ENCODE data around the gene EEF1A1.
"Not testable (repeated sequence)": the region's sequence is repeated elsewhere in the genome, so short reads cannot be mapped to it uniquely, and the experiment has no call there.

EEF1A1 gene

DNA sequence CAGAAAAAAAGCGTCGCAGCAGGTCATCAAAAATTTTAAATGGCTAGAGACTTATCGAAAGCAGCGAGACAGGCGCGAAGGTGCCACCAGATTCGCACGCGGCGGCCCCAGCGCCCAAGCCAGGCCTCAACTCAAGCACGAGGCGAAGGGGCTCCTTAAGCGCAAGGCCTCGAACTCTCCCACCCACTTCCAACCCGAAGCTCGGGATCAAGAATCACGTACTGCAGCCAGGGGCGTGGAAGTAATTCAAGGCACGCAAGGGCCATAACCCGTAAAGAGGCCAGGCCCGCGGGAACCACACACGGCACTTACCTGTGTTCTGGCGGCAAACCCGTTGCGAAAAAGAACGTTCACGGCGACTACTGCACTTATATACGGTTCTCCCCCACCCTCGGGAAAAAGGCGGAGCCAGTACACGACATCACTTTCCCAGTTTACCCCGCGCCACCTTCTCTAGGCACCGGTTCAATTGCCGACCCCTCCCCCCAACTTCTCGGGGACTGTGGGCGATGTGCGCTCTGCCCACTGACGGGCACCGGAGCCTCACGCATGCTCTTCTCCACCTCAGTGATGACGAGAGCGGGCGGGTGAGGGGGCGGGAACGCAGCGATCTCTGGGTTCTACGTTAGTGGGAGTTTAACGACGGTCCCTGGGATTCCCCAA is at the start of gene EEF1A1:
Gene EEF1A1 (minus strand): TSS at position 345 of the 663 bp plus-strand sequence. CDS start 1,006 bp downstream, outside the sequence.
- DNase-seq, result peak; percentile 97

DNA sequence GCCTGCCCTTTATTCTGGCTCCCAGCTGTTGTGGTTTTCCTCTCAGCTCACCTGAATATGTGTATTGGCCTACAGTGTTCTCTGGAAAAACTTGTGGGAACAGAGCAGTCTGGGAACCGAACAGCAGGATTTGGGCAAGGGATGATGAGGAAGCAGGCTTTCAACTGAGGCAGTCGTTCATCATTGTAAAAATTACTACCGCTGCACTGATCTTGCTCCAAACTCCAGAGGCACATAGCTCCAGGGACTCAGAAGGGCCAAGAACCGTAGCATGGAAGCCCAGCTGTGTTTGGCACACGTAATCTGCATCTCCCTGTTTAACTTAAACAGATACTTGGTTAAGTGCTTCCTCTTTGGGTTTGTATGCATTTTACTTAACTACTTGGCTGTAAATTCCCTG is 48.3 kb upstream of the EEF1A1 start:
- DNase-seq, result no peak

DNA sequence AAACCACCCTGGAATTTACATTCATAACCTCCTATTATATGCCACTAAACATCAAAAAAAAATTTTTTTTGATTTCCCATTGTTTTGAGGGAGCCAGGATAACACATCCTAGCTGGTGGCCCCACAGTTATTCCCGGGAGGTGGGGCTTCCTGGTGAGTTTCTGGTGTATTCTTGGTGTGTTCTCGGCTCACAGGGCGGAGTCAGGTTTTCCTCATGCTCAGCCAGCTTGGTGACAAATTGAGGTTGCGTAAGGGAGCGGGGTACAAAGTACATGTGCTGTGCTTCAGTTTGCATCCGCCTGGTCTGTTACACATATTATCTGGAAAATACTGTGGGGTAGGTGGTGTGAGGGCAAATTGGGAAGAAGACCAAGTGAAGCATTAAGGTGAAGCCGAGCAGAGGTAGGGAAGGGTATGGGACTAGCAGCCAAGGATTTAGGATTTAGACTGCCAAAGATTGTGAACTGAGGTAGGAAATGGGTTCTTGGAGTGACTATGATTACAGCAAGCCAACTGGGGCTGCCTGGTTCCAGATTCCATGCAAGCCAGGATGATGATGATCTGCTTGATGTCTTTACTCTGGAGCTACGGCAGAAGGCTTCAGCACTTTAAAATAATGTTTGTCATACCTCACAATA is 46.2 kb upstream of the EEF1A1 start:
- no peak for DNase-seq

DNA sequence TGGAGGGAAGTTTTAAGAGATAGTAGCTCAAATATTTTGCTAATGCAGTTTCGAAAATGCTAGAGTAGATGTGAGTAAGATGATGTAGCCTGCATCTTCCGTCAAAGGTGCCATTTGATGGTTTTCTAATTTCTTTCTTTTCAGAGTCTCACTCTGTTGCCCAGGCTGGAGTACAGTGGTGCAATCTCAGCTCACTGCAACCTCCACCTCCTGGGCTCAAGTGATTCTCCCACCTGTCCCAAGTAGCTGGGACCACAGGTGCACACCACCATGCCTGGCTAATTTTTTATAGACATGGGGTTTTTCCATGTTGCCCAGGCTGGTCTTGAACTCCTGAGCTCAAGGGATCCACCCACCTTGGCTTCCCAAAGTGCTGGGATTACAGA is 45.6 kb upstream of the EEF1A1 start:
- not testable (repeated sequence) for DNase-seq

DNA sequence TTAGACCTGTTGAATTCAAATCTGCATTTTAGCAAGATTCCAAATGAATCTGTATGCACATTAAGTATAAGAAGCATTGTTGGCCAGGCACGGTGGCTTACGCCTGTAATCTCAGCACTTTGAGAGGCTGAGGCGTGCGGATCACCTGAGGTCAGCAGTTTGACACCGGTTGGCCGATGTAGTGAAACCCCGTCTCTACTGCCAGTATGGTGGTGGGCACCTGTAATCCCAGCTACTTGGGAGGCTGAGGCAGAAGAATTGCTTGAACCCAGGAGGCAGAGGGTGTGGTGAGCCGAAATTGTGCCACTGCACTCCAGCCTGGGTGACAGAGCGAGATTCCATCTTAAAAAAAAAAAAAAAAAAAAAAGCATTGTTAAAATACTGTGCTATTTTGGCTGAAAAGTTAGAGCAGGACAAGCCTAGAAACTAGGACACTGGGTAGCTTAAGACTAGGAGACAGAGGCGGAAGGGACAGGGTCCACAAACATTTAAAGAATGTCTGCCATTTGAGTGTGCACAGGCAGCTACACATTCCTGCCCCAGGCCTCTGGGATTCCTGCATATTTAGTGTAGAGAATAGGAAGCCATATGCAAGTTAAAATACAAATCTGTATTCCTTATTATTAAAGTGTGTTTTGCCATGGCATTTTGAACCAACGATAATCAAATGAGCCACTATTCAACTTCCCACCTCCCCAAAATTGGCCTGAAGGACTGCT is 45.1 kb upstream of the EEF1A1 start:
- DNase-seq, result no peak

DNA sequence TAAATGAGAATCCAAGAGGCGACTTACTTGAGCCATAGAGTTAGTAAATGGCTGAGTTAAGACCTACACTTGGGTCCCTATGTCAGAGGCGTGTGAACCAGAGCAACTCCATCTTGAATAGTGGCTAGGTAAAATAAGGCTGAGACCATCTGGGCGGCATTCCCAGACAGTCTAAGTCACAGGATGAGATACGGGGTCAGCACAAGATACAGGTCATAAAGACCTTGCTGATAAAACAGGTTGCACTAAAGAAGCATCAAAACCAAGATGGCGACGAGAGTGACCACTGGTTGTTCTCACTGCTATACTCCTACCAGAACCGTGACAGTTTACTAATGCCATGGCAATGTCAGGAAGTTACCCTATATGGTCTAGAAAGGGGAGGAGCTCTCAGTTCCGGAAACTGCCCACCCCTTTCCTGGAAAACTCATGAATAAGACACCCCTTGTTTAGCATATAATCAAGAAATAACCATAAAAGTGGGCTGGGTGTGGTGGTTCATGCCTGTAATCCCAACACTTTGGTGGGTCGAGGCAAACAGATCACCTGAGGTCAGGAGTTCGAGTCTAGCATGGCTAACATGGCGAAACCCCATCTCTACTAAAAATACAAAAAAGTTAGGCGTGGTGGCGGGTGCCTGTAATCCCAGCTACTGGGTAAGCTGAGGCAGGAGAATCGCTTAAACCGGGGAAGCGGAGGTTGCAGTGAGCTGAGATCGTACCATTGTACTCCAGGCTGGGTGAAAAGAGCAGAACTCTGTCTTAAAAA is 43.9 kb upstream of the EEF1A1 start:
- no peak for DNase-seq

DNA sequence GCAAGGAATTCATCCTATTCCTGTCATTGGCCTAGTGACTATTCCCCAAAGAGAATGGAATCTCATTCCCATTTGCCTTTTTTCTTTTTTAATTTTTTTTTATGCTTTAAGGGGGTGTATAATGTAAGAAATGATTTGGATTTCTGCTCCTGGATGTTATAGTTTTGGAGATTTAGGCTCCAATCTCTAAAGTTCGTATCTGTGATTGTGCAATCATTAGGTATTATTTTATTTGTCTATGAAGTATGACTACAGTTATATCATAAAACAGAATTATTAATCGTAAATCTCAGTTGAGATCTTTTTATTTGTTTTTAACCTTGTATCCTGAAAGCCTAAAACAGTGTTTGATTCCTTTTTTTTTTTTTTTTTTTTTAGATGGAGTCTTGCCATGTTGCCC is 41.7 kb upstream of the EEF1A1 start:
- no peak for DNase-seq

DNA sequence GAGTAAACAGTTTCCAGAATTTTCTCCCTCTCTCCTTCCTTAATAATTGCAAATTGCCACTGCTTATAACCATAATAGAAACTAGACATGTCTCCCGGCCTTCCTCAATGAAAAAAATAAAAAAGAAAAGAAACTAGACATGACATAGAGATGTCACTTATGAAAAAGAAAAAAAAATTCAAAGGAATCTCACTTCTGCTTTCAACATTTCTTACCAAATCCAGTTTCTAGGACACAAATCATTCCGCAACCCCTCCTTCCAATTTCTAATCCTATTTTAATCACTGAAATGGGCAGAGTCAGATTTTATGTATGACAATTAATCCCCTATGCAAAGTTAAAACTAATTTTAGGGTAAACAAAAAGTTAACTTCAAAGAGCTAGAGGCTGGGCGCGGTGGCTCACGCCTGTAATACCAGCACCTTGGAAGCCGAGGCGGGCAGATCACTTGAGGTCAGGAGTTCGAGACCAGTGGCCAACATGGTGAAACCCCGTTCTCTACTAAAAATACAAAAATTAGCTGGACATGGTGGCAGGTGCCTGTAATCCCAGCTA is 40.1 kb upstream of the EEF1A1 start:
- no peak for DNase-seq

DNA sequence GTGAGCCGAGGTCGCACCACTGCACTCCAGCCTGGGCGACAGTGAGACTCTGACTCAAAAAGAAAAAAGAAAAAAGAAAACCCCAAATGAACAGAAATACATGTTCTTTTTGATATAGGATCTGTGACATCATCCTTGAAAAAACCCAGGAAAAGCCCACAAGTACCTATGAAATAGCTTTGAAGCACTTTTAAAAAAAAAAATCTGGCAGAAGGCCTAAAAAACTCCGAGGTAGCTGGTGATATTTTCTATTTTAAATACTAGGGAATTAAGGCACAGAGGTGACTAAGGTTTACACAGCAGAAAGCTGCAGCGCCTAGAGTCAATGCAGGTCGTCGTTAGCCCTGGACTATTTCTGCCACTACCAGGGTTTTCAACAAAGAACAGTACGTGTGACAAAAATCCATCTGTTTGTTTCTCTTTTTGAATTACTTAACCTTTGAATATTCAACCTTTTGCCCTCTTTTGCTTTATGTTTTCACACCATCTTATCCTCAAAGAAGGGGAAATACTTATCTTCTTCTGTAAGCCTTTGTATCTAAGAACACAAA is 39.4 kb upstream of the EEF1A1 start:
- no peak for DNase-seq

DNA sequence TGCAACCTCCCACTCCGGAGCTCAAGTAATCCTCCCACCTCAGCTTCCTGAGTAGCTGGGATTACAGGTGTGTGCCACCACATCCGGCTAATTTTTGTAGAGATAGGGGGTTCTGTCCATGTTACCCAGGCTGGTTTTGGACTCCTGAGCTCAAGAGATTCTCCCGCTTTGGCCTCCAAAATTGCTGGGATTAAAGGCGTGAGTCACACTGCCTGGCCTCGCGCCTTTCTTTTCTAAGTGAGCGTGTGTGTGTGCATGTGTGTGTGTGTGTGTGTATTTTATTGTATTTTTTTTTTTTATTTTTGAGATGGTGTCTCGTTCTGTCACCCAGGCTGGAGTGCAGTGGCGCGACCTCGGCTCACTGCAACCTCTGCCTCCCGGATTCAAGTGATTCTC is 38.6 kb upstream of the EEF1A1 start:
- DNase-seq, result not testable (repeated sequence)

DNA sequence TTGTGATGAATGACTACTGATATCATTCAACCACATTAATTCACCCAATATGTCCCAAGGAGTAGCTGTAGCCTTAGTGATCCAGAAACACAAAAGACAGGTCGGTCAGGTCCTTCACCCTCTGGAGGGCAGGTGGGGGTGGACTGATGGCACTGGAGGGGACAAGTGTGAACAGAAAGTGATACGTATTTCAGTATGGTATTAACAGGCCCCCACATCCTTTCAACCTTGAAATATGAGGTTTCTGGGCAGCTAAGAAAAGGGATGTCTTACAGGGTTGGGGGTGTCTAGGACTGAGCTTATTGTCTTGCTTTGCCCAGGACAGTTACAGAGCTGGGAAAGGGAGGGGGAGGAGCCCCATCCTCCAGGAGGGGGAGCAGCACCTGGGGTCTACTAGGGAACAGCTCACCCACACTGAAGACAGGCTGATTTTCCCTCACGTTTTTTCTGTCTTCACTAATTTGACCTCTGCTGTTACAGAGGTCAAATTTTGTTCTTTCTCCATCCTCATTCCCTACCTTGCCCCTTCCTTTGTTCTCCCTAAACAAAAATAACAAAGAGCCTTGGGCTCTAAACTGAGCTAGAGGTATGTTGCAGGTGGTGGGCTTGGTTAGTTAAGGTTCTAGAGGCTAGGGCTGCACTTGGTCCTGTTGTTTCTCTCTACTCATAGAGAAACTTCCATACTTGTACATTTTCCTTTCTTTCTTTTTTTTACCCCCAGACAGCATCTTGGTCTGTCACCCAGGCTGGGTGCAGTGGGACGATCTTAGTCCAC is 38.0 kb upstream of the EEF1A1 start:
- no peak for DNase-seq

DNA sequence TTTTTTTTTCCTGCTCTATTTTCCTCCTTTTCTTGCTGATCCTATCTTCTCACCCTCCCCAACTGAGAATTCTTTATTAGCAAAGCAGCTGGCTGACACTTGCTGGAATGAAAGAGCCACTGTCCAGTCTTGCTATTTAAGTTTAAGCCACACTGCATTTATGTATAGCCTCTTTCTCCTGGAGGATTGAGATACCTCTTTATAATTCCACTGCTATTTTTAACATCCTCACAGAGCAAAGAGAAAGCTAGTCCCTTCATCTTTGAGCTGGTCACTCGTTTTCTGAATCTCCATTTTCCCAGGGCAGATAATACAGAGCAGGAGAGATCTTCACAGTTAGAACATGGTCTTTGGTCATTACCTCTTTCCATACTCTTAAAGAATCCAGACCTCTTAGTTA is 36.0 kb upstream of the EEF1A1 start:
- no peak for DNase-seq

DNA sequence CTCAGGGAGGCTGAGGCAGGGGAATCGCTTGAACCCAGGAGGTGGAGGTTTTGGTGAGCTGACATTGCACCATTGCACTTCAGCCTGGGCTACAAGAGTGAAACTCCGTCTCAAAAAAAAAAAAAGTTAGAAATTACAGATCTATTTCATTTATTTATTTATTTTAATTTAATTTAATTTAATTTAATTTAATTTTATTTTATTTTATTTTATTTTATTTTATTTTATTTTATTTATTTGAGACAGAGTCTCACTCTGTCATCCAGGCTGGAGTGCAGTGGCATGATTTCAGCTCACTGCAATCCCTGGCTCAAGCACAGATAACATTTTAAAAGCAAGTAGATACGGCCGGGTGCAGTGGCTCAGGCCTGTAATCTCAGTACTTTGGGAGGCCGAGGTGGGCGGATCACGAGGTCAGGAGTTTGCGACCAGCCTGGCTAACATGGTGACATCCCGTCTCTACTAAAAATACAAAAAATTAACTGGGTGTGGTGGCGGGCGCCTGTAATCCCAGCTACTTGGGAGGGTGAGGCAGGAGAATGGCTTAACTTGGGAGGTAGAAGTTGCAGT is 34.6 kb upstream of the EEF1A1 start:
- DNase-seq, result not testable (repeated sequence)

DNA sequence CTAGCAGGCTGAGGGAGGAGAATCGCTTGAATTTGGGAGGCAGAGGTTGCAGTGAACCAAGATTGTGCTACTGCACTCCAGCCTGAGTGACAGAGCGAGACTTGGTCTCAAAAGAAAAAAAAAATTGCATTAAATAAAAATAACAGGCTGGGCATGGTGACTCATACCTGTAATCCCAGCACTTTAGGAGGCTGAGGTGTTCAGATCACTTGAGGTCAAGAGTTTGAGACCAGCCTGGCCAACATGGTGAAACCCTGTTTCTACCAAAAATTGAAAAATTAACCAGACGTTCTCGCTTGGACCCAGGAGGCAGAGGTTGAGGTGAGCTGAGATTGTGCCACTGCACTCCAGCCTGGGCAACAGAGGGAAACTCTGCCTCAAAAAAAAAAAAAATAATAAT is 30.3 kb upstream of the EEF1A1 start:
- not testable (repeated sequence) for DNase-seq

DNA sequence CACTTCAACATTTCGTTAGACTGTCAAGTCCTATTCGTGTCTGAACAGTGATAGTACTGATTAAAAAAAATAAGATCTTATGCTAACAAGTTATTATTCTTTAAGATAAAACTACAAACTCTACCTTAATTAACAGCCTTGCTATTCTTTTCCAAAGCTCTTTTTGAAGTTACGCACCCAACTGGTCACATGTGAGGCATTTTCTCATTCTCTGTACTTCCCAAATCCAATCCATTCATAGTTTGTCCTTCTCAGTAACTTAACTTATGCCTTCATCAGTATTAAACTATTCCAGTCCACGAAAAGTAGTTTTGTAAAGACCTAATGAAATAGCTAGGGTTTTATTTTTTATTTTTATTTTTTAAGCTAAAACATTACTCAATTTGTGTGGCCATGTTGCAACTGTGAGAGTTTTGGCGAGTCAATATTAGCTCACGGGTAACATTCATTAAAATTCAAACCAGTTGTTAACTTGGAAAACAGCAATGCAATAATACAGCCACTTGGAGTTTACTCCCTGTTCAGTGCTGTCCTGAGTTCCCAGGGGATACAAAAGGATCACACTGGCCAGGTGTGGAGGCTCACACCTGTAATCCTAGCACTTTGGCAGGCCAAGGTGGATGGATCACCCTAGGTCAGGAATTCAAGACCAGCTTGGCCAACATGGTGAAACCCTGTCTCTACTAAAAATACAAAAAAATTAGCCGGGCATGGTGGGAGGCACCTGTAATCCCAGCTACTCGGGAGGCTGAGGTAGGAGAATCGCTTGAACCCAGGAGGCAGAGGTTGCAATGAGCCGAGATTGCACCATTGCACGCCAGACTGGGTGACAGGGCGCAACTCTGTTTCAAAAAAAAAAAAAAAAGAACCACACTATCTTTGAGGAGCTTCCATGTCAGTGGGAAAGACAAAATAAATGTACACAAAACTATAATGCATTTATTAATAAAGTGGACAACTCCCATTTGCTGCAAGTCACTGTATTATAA is 27.9 kb upstream of the EEF1A1 start:
- DNase-seq, result no peak

DNA sequence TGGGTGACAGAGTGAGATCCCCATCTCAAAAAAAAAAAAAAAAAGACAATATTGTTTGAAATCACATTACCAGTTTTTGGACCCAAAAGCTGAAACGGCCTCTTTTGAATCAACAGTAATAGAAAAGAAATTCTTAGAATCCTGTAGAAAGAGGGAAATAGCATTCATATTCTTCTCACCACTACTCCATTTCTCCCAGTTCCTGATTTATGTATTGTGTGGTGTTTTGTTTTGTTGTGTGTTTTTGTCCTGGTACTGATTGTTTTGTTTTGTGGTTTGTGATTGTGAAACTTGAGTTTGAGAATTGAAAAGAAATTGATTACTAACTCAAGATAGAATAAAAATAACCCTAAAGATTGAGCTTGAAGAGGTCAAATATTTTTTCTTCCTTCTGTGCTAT is 26.2 kb upstream of the EEF1A1 start:
- no peak for DNase-seq

DNA sequence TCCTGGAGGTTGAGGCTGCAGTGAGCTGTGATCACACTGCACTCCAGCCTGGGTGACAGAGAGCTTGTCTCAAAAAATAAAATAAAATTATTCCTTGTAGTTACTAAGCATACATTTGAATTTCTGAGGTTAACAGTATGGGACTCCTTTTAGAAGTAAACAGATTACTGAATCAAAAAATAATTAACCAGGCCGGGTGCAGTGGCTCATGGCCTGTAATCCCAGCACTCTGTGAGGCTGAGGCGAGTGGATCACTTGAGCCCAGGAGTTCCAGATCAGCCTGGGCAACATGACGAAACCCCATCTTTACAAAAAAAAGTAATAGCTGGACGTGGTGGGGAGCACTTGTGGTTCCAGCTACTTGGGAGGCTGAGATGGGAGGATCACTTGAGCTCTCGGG is 22.1 kb upstream of the EEF1A1 start:
- DNase-seq, result no peak

DNA sequence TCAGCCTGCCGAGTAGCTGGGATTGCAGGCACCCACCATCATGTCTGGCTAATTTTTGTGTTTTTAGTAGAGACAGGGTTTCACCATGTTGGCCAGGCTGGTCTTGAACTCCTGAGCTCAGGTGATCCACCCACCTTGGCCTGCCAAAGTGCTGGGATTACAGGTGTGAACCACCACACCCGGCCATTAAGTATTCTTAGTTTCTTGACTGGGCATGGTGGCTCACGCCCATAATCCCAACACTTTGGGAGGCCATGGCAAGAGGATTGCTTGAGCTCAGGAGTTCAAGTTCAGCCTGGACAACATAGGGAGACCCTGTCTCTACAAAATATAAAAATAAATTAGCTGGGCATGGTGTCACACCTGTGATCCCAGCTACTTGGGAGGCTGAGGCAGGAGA is 21.6 kb upstream of the EEF1A1 start:
- DNase-seq, result not testable (repeated sequence)

DNA sequence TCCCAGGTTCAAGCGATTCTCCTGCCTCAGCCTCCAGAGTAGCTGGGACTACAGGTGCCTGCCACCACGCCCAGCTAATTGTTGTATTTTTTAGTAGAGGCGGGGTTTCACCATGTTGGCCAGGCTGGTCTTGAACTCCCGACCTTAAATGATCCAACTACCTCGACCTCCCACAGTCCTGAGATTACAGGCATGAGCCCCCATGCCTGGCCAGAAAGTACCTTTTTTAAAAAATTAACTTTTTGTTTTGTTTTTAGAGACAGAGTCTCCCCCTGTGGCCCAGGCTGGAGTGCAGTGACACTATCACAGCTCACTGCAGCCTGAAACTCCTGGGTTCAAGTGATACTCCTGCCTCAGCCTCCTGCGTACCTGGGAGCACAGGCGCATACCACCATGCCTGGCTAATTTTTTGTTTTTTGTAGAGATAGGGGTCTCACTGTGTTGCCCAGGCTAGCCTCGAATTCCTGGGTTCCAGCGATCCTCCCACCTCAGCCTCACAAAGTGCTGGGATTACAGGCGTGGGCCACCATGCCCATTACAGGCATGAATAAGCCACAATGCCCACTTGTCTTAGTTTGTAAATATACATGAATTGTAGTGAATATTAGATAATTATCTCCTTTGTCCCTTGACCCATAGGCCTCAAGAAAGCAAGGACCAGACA is 17.4 kb upstream of the EEF1A1 start:
- DNase-seq, result no peak

DNA sequence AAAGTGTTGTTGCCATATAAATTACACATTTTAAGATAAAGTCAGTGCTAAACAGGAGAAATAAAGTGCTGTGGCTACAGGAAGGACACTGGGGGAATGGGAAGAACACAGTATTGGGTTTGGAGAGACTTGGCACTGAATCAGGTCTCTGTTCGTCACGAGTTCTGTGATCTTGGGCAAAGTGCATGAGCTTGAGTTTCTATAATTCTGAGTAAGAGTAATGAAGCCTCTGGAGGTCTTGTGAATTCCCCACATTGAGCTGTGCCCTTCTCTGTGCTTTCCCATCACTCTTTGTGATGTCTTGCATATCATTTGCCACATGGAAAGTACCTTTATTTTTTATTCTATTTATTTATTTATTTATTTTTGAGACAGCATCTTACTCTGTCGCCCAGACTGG is 16.8 kb upstream of the EEF1A1 start:
- no peak for DNase-seq
